GM23338 (cell line): ENCODE measurements around the gene CAMK2N2. TPM values are rescaled to one million over a fixed set of nuclear protein-coding genes. Genes with fewer than 3 reads are reported as not detected.

Experiments used
- ATAC-seq: fragments of 200-7000 bp; cut with Tn5 transposase; 3 replicates; pipeline ENCODE4 v1.9.1; 2020
- DNase-seq: peaks from one replicate; pipeline ENCODE4 v3.0.0-alpha.2; 2015; ENCODE audit warnings: low spot score
- H2AFZ ChIP-seq: fragments of 200-600 bp; sonication (generic); 2 replicates; pipeline ENCODE4 v1.8.0; 2016; ENCODE audit warnings: antibody characterized with exemption, mild to moderate bottlenecking, moderate library complexity
- H3F3A ChIP-seq: fragments of 200-600 bp; sonication (generic); replicated peaks from 2 replicates; pipeline ENCODE4 v1.8.0; 2017; ENCODE audit warnings: antibody characterized with exemption, mixed run types, low read depth
- H3K27ac ChIP-seq: fragments of 200-600 bp; sonication (generic); 2 replicates; pipeline ENCODE4 v1.6.1; 2016; ENCODE audit warnings: low read depth
- H3K27me3 ChIP-seq: fragments of 200-600 bp; sonication (generic); 2 replicates; pipeline ENCODE4 v1.8.0; 2016; ENCODE audit warnings: mild to moderate bottlenecking, mixed run types, moderate library complexity; ENCODE audit not compliant: insufficient read depth
- H3K36me3 ChIP-seq: fragments of 200-600 bp; sonication (generic); 2 replicates; pipeline ENCODE4 v1.8.0; 2016; ENCODE audit warnings: mild to moderate bottlenecking; ENCODE audit not compliant: insufficient read depth
- H3K4me1 ChIP-seq: fragments of 200-600 bp; sonication (generic); 2 replicates; pipeline ENCODE4 v1.8.0; 2016; ENCODE audit warnings: mild to moderate bottlenecking, moderate library complexity; ENCODE audit not compliant: insufficient read depth
- H3K4me2 ChIP-seq: fragments of 200-600 bp; sonication (generic); 2 replicates; pipeline ENCODE4 v1.7.1; 2017; ENCODE audit warnings: mixed run types
- H3K4me3 ChIP-seq: fragments of 200-600 bp; sonication (generic); 2 replicates; pipeline ENCODE4 v1.6.1; 2016; ENCODE audit warnings: mixed run types
- H3K79me2 ChIP-seq: fragments of 200-600 bp; sonication (generic); replicated peaks from 2 replicates; pipeline ENCODE4 v1.8.0; 2017; ENCODE audit warnings: mild to moderate bottlenecking; ENCODE audit not compliant: insufficient read depth
- H3K9me2 ChIP-seq: fragments of 200-600 bp; sonication (generic); 2 replicates; pipeline ENCODE4 v1.8.0; 2017; ENCODE audit not compliant: insufficient read depth
- H4K20me1 ChIP-seq: fragments of 200-600 bp; sonication (generic); replicated peaks from 2 replicates; pipeline ENCODE4 v1.8.0; 2017; ENCODE audit warnings: mild to moderate bottlenecking; ENCODE audit not compliant: insufficient read depth
- H3K27ac Mint-ChIP-seq: 2 replicates; pipeline ENCODE4 v1.8.0; 2020; ENCODE audit warnings: inconsistent platforms, mild to moderate bottlenecking, moderate library complexity, mixed read lengths
- H3K27me3 Mint-ChIP-seq: 3 replicates; pipeline ENCODE4 v1.8.0; 2022; ENCODE audit warnings: low read depth, mild to moderate bottlenecking, moderate library complexity, mixed read lengths, inconsistent platforms; ENCODE audit not compliant: insufficient read depth, poor library complexity
- H3K36me3 Mint-ChIP-seq: 3 replicates; pipeline ENCODE4 v1.8.0; 2021; ENCODE audit warnings: low read depth, mild to moderate bottlenecking, inconsistent platforms, moderate library complexity, mixed read lengths
- H3K4me1 Mint-ChIP-seq: 3 replicates; pipeline ENCODE4 v1.8.0; 2020; ENCODE audit warnings: mild to moderate bottlenecking, inconsistent platforms, mixed read lengths
- H3K4me3 Mint-ChIP-seq: 3 replicates; pipeline ENCODE4 v1.8.0; 2021; ENCODE audit warnings: moderate library complexity, mild to moderate bottlenecking, inconsistent platforms, mixed read lengths
- H3K9me3 Mint-ChIP-seq: 3 replicates; pipeline ENCODE4 v1.8.0; 2020; ENCODE audit warnings: moderate library complexity, mild to moderate bottlenecking, inconsistent platforms, mixed read lengths
- CREB1 ChIP-seq: fragments of 250-450 bp; sonication (Bioruptor Pico); IDR thresholded peaks from 2 replicates; pipeline ENCODE4 v1.5.0; 2020; ENCODE audit warnings: low read depth, mild to moderate bottlenecking, moderate library complexity
- CTCF ChIP-seq, 2 experiments: fragments of 200-600 bp in 1 of 2; sonication (generic) in 1 of 2; conservative IDR thresholded peaks; 2 replicates each; pipeline versions ENCODE4 v1.5.1 to v1.6.1; 2016 to 2017; ENCODE audit warnings: antibody characterized with exemption in 2 of 2, low read depth in 2 of 2, mild to moderate bottlenecking in 2 of 2, moderate library complexity in 1 of 2
- EZH2 ChIP-seq: fragments of 200-600 bp; sonication (generic); IDR thresholded peaks from one replicate; pipeline ENCODE4 v1.8.0; 2017; ENCODE audit warnings: antibody characterized with exemption, mild to moderate bottlenecking, low read depth; ENCODE audit not compliant: unreplicated experiment
- EZH2phosphoT487 ChIP-seq: fragments of 200-600 bp; sonication (generic); IDR thresholded peaks from one replicate; pipeline ENCODE4 v1.8.1; 2018; ENCODE audit warnings: antibody characterized with exemption; ENCODE audit not compliant: unreplicated experiment
- POLR2AphosphoS5 ChIP-seq: IDR thresholded peaks from 2 replicates; pipeline ENCODE4 v1.6.1; 2016; ENCODE audit warnings: antibody characterized with exemption, low read depth
- ZNF114 ChIP-seq: fragments of 250-450 bp; sonication (Bioruptor Pico); IDR thresholded peaks from 2 replicates; pipeline ENCODE4 v1.5.0; 2020; ENCODE audit warnings: mild to moderate bottlenecking, moderate library complexity
- ZNF462 ChIP-seq: fragments of 250-450 bp; sonication (Bioruptor Pico); IDR thresholded peaks from 2 replicates; pipeline ENCODE4 v1.5.0; 2020; ENCODE audit warnings: mild to moderate bottlenecking, moderate library complexity
- polyA plus RNA-seq: library from polyadenylated mRNA; unstranded; fragments of >200 nt; fragmentation: Nextera tagmentation; extraction: Ambion mirVana; gene quantifications from 2 replicates; pipeline ENCODE4 v1.2.1, GENCODE V29; 2016
- total RNA-seq: library from RNA; depleted of rRNA; stranded (reverse); fragments of >200 nt; shearing (Covaris generic); gene quantifications from 2 replicates; pipeline ENCODE4 v1.2.3, GENCODE V29; 2014
- TF ChIP-seq, protein P1 (sequence below): IDR thresholded peaks from one replicate; pipeline ENCODE4 v1.6.1; 2018; ENCODE audit warnings: antibody characterized with exemption; ENCODE audit not compliant: unreplicated experiment
- TF ChIP-seq, protein P2 (sequence below): IDR thresholded peaks from 2 replicates; pipeline ENCODE4 v1.6.1; 2016; ENCODE audit warnings: antibody characterized with exemption

Gene CAMK2N2
- total and polyA plus RNA-seq, 2 experiments from 2014 or later = 0.32 to 1.3 TPM

DNA sequence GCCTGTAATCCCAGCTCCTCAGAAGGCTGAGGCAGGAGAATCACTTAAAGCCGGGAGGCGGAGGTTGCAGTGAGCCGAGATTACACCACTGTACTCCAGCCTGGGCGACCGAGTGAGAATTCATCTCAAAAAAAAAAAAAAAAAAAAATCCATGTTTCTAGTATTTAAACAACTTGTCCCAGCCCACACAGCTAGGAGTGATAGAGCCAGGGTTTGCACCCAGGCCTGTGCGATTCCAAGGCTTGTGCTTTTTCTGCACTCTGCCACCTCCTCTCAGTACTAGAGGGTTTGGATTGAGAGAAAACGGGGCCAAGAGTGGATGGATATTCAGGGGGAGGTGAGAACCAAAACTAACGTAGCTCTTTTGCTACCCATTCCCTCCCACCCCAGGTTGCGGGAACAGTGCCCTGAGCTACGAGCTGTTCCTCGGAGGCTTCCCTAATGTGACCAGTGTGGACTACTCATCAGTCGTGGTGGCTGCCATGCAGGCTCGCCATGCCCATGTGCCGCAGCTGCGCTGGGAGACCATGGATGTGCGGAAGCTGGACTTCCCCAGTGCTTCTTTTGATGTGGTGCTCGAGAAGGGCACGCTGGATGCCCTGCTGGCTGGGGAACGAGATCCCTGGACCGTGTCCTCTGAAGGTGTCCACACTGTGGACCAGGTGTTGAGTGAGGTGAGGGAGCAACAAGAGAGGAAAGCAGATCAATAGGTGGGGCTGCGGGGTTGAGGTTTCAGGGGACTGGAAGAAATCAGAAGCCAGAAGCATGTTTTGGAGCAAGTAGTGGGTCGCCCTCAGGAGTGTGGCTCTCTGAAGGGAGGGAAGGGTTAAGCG lies 4.1 kb downstream of the CAMK2N2 start (continued):
- TF ChIP-seq ZNF462 (CRISPR knock-in tag) (no peak), EZH2phosphoT487 (no peak)

DNA sequence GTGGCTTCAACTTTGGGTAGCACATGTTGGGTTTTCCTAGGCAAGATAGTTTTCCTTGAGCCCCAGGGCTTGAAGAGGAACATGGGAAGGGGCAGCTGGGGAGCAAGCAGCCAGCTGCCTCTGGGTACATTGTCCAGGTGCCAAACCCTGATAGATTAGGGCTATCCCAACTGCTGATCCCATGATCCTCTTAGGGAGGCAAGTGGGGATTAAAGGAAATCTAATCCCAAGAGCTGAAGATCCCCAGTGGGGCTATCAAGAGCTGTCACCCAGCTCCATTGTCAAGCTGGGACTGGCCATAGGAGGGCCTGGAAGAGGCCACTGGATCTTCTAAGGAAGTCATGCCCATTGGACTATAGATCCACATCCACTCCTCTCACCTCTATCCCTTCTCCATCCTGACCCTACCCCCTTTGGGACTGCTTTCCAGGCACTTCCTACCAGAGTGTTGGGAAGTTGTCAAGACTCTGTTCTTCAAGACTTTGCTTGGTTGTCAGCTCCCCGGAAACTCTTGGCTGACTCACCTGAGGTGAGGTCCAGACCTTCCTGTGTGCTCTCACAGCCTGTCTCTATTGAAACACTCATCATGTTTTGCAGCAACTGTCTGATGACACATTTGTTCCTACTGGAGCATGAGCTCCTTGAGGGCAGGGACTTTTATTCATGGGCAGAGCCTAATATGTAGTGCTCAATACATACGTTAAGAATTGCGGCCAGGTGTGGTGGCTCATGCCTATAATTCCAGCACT lies 5.9 kb downstream of the CAMK2N2 start:
- Histone ChIP-seq H3K27ac (no peak overlapping the region), H3K4me1 (0 out of 2 replicates have a peak, but pooled peaks cover 3% of the 10 kb centered on the region), H2AFZ (no peak overlapping the region), H3F3A (peaks cover 1% of the 10 kb centered on the region; the same call in 1 of the 2 replicates), H3K79me2 (peaks cover 9% of the 10 kb centered on the region; the same call in 1 of the 2 replicates), H3K36me3 (no peaks in the 10 kb centered on the region), H4K20me1 (peaks cover 39% of the 10 kb centered on the region), H3K4me2 (no peak overlapping the region), H3K9me2 (no peaks in the 10 kb centered on the region), H3K27me3 (peaks cover 30% of the 10 kb centered on the region), H3K4me3 (no peak overlapping the region)
- DNase-seq (no peak), ATAC-seq (no peak)
- H3K27ac Mint-ChIP-seq = no peak overlapping the region
- peaks cover 6% of the 10 kb centered on the region for H3K4me1 Mint-ChIP-seq
- no peak overlapping the region for H3K4me3 Mint-ChIP-seq
- no peaks in the 10 kb centered on the region; the same call in 2 of the 3 replicates for H3K9me3 Mint-ChIP-seq
- peaks cover 5% of the 10 kb centered on the region; the same call in 1 of the 3 replicates for H3K36me3 Mint-ChIP-seq
- peaks cover 31% of the 10 kb centered on the region for H3K27me3 Mint-ChIP-seq
- TF ChIP-seq, protein P1, sequence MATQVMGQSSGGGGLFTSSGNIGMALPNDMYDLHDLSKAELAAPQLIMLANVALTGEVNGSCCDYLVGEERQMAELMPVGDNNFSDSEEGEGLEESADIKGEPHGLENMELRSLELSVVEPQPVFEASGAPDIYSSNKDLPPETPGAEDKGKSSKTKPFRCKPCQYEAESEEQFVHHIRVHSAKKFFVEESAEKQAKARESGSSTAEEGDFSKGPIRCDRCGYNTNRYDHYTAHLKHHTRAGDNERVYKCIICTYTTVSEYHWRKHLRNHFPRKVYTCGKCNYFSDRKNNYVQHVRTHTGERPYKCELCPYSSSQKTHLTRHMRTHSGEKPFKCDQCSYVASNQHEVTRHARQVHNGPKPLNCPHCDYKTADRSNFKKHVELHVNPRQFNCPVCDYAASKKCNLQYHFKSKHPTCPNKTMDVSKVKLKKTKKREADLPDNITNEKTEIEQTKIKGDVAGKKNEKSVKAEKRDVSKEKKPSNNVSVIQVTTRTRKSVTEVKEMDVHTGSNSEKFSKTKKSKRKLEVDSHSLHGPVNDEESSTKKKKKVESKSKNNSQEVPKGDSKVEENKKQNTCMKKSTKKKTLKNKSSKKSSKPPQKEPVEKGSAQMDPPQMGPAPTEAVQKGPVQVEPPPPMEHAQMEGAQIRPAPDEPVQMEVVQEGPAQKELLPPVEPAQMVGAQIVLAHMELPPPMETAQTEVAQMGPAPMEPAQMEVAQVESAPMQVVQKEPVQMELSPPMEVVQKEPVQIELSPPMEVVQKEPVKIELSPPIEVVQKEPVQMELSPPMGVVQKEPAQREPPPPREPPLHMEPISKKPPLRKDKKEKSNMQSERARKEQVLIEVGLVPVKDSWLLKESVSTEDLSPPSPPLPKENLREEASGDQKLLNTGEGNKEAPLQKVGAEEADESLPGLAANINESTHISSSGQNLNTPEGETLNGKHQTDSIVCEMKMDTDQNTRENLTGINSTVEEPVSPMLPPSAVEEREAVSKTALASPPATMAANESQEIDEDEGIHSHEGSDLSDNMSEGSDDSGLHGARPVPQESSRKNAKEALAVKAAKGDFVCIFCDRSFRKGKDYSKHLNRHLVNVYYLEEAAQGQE = no peak
- TF ChIP-seq CREB1 (CRISPR knock-in tag) = no peak
- no peak for TF ChIP-seq POLR2AphosphoS5
- no peak for TF ChIP-seq EZH2
- TF ChIP-seq ZNF114 (CRISPR knock-in tag) = no peak
- TF ChIP-seq CTCF (conservative IDR thresholded peaks at IDR 0.05; ENCODE audit: low read depth in 2 of 2) = no peak
- TF ChIP-seq, protein P2, sequence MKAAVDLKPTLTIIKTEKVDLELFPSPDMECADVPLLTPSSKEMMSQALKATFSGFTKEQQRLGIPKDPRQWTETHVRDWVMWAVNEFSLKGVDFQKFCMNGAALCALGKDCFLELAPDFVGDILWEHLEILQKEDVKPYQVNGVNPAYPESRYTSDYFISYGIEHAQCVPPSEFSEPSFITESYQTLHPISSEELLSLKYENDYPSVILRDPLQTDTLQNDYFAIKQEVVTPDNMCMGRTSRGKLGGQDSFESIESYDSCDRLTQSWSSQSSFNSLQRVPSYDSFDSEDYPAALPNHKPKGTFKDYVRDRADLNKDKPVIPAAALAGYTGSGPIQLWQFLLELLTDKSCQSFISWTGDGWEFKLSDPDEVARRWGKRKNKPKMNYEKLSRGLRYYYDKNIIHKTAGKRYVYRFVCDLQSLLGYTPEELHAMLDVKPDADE = no peak
